Esophagus squamous epithelium (tissue), 4 donors: ENCODE measurements around the gene TNFAIP8L1.

ENCODE experiments used
- POLR2A ChIP-seq, 4 donors: fragments of 450-650 bp; IDR thresholded peaks; one replicate each; pipeline ENCODE4 v1.6.1; 2017; ENCODE audit warnings: antibody characterized with exemption in 4 of 4, mild to moderate bottlenecking in 4 of 4, moderate library complexity in 3 of 4
- TF ChIP-seq, protein P1 (sequence below), 6 experiments: fragments of 450-650 bp in 4 of 6; fragments of 200-600 bp in 2 of 6; sonication (generic) in 2 of 6; IDR thresholded peaks; one replicate each; pipeline ENCODE4 v1.5.1; 2016 to 2019; ENCODE audit warnings: antibody characterized with exemption in 6 of 6, mild to moderate bottlenecking in 4 of 6, moderate library complexity in 4 of 6

GRCh38 chr19:4684312-4685095, 45.2 kb downstream of the TNFAIP8L1 start:
- TF ChIP-seq, protein P1, sequence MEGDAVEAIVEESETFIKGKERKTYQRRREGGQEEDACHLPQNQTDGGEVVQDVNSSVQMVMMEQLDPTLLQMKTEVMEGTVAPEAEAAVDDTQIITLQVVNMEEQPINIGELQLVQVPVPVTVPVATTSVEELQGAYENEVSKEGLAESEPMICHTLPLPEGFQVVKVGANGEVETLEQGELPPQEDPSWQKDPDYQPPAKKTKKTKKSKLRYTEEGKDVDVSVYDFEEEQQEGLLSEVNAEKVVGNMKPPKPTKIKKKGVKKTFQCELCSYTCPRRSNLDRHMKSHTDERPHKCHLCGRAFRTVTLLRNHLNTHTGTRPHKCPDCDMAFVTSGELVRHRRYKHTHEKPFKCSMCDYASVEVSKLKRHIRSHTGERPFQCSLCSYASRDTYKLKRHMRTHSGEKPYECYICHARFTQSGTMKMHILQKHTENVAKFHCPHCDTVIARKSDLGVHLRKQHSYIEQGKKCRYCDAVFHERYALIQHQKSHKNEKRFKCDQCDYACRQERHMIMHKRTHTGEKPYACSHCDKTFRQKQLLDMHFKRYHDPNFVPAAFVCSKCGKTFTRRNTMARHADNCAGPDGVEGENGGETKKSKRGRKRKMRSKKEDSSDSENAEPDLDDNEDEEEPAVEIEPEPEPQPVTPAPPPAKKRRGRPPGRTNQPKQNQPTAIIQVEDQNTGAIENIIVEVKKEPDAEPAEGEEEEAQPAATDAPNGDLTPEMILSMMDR (IDR thresholded peaks at IDR 0.05), result no peak
- no peak for TF ChIP-seq POLR2A (IDR thresholded peaks at IDR 0.05)
